Ectodermal cell (in vitro differentiated cells): ENCODE results near the gene ZNF132.
"Not testable (repeated sequence)": the region's sequence is repeated elsewhere in the genome, so short reads cannot be mapped to it uniquely, and the experiment has no call there.

Experiments used
- H3K27ac ChIP-seq: 2 replicates; pipeline ENCODE4 v1.7.0; 2013; ENCODE audit warnings: mild to moderate bottlenecking, low read depth, low read length; ENCODE audit not compliant: insufficient read depth, poor library complexity, severe bottlenecking
- H3K27me3 ChIP-seq: 2 replicates; pipeline ENCODE4 v1.7.0; 2013; ENCODE audit warnings: mild to moderate bottlenecking, low read length; ENCODE audit not compliant: insufficient read depth, control insufficient read depth, poor library complexity, severe bottlenecking
- H3K36me3 ChIP-seq: one replicate; pipeline ENCODE4 v1.7.0; 2013; ENCODE audit warnings: low read length; ENCODE audit not compliant: control insufficient read depth, insufficient read depth
- H3K4me1 ChIP-seq: one replicate; pipeline ENCODE4 v1.7.0; 2013; ENCODE audit warnings: low read length; ENCODE audit not compliant: control insufficient read depth, insufficient read depth
- H3K4me3 ChIP-seq: 2 replicates; pipeline ENCODE4 v1.7.0; 2013; ENCODE audit warnings: low read depth, low read length, control low read depth; ENCODE audit not compliant: insufficient read depth
- H3K9me3 ChIP-seq: 2 replicates; pipeline ENCODE4 v1.7.0; 2013; ENCODE audit warnings: mild to moderate bottlenecking, low read length, moderate library complexity; ENCODE audit not compliant: control insufficient read depth
- WGBS, 2 experiments: methylation state at CpG; one replicate each; pipeline ENCODE4 v1.1.7; 2013; ENCODE audit warnings: missing lambda C conversion rate in 2 of 2; 5-methylcytosine and 5-hydroxymethylcytosine counted together

ZNF132 gene

DNA sequence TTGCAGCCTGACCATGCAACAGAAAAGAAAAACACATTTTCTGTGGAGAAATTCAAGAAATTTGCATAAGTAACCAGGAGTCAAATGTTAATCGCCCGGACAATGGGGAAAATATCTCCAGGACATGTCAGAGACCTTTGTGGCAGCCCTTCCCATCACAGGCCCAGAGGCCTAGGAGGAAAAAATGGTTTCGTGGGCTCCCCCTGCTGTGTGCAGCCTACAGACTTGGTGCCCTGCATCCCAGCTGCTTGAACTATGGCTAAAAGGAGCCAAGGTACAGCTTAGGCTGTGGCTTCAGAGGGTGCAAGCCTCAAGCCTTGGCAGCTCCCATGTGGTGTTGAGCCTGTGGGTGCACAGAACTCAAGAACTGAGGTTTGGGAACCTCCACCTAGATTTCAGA, 8.9 kb upstream of the ZNF132 start:
- H3K27ac ChIP-seq, H3K4me3 ChIP-seq, H3K36me3 ChIP-seq, H3K4me1 ChIP-seq, H3K9me3 ChIP-seq: not testable (repeated sequence)
- peaks cover 56% of the 10 kb centered on the region for H3K27me3 ChIP-seq
- 75 to 76% methylated on average over 3 of the region's 3 CpGs for WGBS, 2 experiments

- not testable (repeated sequence) for H3K27ac ChIP-seq, H3K36me3 ChIP-seq, H3K9me3 ChIP-seq, H3K4me1 ChIP-seq, H3K4me3 ChIP-seq
- 79 to 80% methylated on average over 7 of the region's 7 CpGs for WGBS, 2 experiments
- H3K27me3 ChIP-seq, result peaks cover 29% of the 10 kb centered on the region
Observed at GRCh38 chr19:58442986-58443385, 3.0 kb upstream of the ZNF132 start.

DNA sequence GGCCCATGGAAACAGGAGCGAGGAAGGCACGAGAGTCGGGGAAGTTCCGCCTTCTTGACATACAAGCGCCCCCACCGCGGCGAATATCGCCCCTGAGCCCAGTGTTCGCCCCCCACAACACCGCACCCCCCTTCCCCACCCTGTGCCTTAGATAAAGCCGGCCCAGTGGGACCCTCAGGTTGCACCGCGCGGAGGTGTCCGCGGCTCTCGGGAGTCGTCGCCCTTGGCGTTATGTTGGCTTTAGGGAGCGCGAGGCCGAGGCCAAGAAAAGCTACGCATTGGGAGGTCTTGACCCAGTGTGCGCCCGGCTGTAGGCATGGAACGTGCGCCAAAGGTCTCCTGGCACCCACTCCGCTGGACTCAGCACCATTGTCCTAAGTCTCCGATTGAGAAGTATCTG, 603 bp upstream of the ZNF132 start:
- H3K9me3 ChIP-seq, result peaks cover 3% of the 10 kb centered on the region
- H3K36me3 ChIP-seq, result peaks cover 16% of the 10 kb centered on the region
- 61% methylated on average over 31 of the region's 31 CpGs for WGBS, 2 experiments
- no peak overlapping the region for H3K27ac ChIP-seq
- H3K4me3 ChIP-seq, result peak overlapping the region; percentile 69
- peaks cover 23% of the 10 kb centered on the region for H3K27me3 ChIP-seq
- H3K4me1 ChIP-seq, result no peaks in the 10 kb centered on the region

DNA sequence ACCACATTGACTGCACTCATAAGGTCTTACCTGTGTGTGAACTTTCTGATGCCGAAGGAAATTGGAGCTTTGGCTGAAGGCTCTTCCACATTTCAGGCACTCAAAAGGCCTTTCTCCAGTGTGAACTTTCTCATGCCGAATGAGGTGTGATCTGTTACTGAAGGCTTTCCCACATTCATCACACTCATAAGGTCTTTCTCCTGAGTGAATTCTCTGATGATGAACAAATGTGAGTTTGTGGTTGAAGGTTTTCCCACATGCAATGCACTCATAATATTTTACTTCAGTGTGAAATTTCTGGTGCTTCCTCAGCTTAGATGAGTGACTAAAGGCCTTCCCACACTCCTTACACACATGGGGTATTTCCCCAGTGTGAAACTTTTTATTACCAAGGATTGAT, 5.7 kb downstream of the ZNF132 start:
- no peak overlapping the region for H3K4me3 ChIP-seq
- H3K27me3 ChIP-seq, result no peaks in the 10 kb centered on the region
- no peaks in the 10 kb centered on the region for H3K4me1 ChIP-seq
- WGBS, 2 experiments, result 94 to 96% methylated on average over 2 of the region's 2 CpGs
- H3K9me3 ChIP-seq, result peaks cover 9% of the 10 kb centered on the region
- no peak overlapping the region for H3K27ac ChIP-seq
- peaks cover 45% of the 10 kb centered on the region for H3K36me3 ChIP-seq

GRCh38 chr19:58429745-58430144, 10.2 kb downstream of the ZNF132 start:
- Histone ChIP-seq H3K9me3 (peaks cover 9% of the 10 kb centered on the region), H3K4me3 (no peak overlapping the region), H3K36me3 (peaks cover 20% of the 10 kb centered on the region)

GRCh38 chr19:58428617-58429016, 11.3 kb downstream of the ZNF132 start:
- Histone ChIP-seq H3K4me1 (no peaks in the 10 kb centered on the region), H3K27ac (no peak overlapping the region), H3K27me3 (no peaks in the 10 kb centered on the region), H3K36me3 (peaks cover 9% of the 10 kb centered on the region), H3K4me3 (no peak overlapping the region), H3K9me3 (peaks cover 6% of the 10 kb centered on the region)
- 70 to 75% methylated on average over 1 of the region's 1 CpG for WGBS, 2 experiments

More at GRCh38 chr19:58429745-58430144, 10.2 kb downstream of the ZNF132 start:
- no peaks in the 10 kb centered on the region for H3K27me3 ChIP-seq
- no peaks in the 10 kb centered on the region for H3K4me1 ChIP-seq
- H3K27ac ChIP-seq, result no peak overlapping the region

DNA sequence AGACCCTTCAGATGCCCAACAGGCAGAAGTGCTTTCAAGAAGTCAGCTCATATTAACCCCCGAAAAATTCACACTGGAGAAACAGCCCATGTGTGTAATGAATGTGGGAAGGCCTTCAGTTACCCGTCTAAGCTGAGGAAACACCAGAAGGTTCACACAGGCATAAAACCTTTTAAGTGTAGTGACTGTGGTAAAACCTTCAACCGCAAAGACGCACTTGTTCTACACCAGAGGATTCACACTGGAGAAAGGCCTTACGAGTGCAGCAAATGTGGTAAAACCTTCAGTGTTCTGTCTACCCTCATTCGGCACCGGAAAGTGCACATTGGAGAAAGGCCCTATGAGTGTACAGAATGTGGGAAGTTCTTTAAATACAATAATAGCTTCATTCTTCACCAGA, 22.9 kb downstream of the ZNF132 start:
- H3K27ac ChIP-seq, result no peak overlapping the region
- peaks cover 14% of the 10 kb centered on the region for H3K36me3 ChIP-seq
- 95 to 96% methylated on average over 7 of the region's 7 CpGs for WGBS, 2 experiments
- no peak overlapping the region for H3K4me3 ChIP-seq
- H3K4me1 ChIP-seq, result no peaks in the 10 kb centered on the region
- H3K27me3 ChIP-seq, result no peaks in the 10 kb centered on the region
- H3K9me3 ChIP-seq, result no peaks in the 10 kb centered on the region

GRCh38 chr19:58416604-58417003, 23.3 kb downstream of the ZNF132 start:
- Histone ChIP-seq H3K27ac (no peak overlapping the region), H3K4me1 (no peaks in the 10 kb centered on the region), H3K27me3 (no peaks in the 10 kb centered on the region), H3K9me3 (no peaks in the 10 kb centered on the region), H3K4me3 (no peak overlapping the region), H3K36me3 (peaks cover 14% of the 10 kb centered on the region)
- WGBS, 2 experiments, result 94 to 95% methylated on average over 5 of the region's 5 CpGs

- no peaks in the 10 kb centered on the region for H3K36me3 ChIP-seq
- 15 to 16% methylated on average over 34 of the region's 34 CpGs for WGBS, 2 experiments
- H3K27ac ChIP-seq, result no peak overlapping the region
Observed at GRCh38 chr19:58409010-58409790, 30.8 kb downstream of the ZNF132 start.

GRCh38 chr19:58408152-58409009, 31.6 kb downstream of the ZNF132 start, which contains the start of gene ZNF584:
TSS of gene ZNF584 (plus strand) at chr19:58408649. CDS start at chr19:58409148, 499 bp downstream.
- peak within 1 kb of the TSS; percentile 84 for H3K27ac ChIP-seq
- WGBS, 2 experiments, result 0 to 1% methylated on average over 100 of the region's 100 CpGs
- H3K27me3 ChIP-seq, result no peaks in the 10 kb centered on the region
- peak within 1 kb of the TSS; percentile 78 for H3K4me3 ChIP-seq
- H3K9me3 ChIP-seq, result no peaks in the 10 kb centered on the region
- H3K36me3 ChIP-seq, result no peaks in the 10 kb centered on the region
- H3K4me1 ChIP-seq, result peaks cover 4% of the 10 kb centered on the region

More at GRCh38 chr19:58409010-58409790, 30.8 kb downstream of the ZNF132 start:
- peaks cover 4% of the 10 kb centered on the region for H3K4me1 ChIP-seq
- H3K4me3 ChIP-seq, result peak overlapping the region; percentile 78
- H3K27me3 ChIP-seq, result no peaks in the 10 kb centered on the region
- no peaks in the 10 kb centered on the region for H3K9me3 ChIP-seq
